Mesenteric fat pad (tissue), 1 donor: ENCODE results near the gene TNIK. TPM values are rescaled to one million over a fixed set of nuclear protein-coding genes. Genes with fewer than 3 reads are reported as not detected.

Experiments
- DNase-seq: peaks from one replicate; pipeline ENCODE4 v3.0.0-alpha.2; 2020; ENCODE audit warnings: low spot score
- total RNA-seq: library from RNA; stranded (reverse); fragmentation: NEBNext Ultra II Directional; extraction: Animal tissue kit (Norgen Biotek cat#: 25700); gene quantifications from one replicate; pipeline ENCODE4 v1.2.1, GENCODE V29; 2021
- donor health status: DM: yes; HTN: yes; CAD: no.

TNIK gene
- total RNA-seq, 1 donor from 2014 or later = 3.7 TPM

DNA sequence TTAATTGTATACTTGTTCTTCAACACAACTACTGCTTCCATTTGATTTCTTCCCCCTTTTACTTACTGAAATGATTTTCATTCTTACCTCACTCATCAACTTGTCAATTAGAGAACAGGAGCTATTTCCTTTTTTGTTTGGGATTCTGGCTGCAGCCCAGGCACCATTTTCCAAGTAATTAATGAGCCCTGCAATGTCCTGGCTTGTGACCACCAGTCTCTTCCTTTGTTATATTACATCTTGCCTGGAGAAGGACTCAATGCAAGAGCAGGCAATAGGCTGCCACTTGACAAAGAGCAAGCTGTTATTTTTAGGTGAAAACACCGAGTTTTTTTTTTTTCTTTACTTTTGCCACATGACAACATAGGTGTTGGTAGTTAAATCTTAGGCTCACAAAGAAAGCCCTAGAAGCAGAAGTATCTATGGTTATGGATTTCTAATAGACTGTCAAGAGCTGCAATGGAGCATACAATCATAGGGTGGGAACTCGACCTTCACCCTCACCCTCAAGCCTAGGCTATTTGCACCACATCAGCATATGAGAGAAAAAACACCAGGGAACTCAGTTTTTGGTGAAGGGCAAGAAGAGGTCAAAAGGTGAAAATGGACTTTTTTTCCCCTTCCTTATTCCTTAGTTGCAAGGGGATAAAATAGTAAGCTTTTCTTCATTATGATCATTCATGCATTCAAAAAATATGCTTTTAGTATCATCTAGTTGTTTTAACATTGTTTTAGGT, 114.9 kb downstream of the TNIK start:
- DNase-seq = no peak

- DNase-seq = no peak
Observed at GRCh38 chr3:171343693-171344092, 116.5 kb downstream of the TNIK start.

DNA sequence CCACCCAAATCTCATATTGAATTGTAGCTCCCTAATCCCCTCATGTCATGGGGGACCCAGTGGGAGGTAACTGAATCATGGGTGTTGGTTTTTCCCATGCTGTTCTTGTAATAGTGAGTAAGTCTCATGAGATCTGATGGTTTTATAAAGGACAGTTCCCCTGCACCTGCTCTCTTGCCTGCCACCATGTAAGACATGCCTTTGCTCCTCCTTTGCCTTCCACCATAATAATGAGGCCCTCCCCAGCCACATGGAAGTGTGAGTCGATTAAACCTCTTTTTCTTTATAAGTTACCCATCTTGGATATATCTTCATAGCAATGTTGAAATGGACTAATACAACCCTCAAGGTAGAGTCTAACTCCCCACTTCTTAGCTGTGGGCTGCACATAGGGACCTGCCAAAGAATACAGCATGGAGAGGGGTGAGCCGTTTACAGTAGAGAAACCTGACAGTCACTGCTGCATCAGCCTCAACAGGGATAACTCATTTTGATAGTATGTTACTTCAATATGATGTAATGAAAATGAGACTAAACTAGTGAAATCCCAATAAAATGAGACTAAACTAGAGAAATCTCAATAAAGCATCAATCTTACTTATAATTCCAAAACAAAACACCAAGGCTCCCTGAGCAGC, 117.3 kb downstream of the TNIK start:
- DNase-seq = no peak

DNA sequence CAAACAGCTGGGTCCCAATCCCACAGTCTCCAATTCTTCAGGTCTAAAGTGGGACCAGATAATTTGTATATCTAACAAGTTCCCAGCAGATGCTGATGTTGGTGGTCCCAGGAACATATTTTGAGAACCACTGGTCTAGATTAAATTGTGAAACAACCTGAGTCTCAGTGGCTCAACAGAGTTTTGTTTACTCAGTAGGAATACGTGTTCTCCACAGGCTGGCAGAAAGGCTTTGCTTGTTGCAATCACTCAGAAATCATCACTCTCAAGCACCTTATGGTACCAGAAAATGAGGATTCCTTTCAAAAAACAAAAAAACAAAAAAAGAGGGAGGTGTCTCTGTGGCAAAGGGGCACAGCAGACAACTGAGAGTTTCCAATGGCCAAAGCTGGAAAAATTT, 118.0 kb downstream of the TNIK start:
- DNase-seq = no peak

GRCh38 chr3:171340434-171340833, 119.8 kb downstream of the TNIK start:
- DNase-seq = no peak

DNA sequence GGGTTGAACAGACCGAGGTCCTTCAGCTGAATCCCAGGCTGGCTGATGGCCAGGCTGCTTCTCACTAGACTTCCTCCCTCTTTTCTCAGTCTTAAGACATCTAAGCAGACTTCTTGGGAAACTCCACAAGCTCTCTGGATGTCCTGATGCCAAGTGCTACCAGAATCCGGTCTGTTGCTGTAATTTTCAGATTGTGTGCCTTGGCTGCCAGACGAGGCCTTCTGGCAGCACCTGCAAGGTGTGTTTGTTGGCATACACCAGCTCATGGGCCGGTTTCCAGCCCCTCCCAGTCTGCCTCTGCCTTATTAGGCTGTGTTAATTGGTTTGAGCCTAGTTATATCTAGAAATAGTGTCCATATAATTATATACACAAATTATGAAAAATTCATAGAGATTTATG, 120.6 kb downstream of the TNIK start:
- no peak for DNase-seq

DNA sequence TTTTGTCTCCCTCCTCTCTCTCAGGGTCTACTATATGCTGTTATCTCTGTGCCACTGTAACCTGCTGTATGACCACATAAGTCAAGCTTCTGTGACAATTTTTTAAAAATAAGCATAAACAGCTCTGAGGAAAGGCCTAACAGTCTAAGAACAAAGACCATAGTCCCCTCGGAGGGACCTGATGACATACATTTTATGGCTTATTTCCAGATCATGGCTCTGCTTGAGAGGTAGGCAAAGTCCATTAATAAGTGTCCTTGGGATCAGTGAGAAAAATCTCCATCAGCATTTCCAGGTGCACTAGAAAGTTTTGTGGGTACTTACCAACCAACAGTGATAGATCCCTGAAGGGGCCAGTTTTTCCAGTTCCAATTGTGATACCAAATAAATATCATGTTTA, 123.8 kb downstream of the TNIK start:
- no peak for DNase-seq

- no peak for DNase-seq
Observed at GRCh38 chr3:171335559-171335958, 124.6 kb downstream of the TNIK start.

- DNase-seq = no peak
Observed at GRCh38 chr3:171334465-171334811, 125.8 kb downstream of the TNIK start.

GRCh38 chr3:171333784-171334464, 126.3 kb downstream of the TNIK start:
- no peak for DNase-seq

DNA sequence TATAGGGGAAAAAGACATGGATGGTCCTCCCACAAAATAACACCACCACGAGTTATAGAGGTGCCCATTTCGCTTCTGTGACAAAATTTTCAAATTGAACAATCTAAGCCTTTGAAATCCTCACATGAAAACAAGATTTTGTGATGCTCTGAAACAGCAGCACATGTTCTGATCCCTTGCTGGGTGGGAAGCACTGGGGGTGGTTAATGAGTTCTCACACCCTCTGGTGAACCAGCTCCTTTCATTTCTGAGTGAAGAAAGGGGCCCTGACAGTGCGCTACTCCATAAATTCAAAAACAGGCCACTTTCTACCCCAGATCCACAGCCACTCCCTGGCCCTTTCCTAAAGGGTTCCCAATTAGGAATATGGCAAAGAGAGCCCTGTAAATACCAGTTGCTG, 129.3 kb downstream of the TNIK start:
- no peak for DNase-seq

GRCh38 chr3:171329746-171330145, 130.5 kb downstream of the TNIK start:
- no peak for DNase-seq

- no peak for DNase-seq
Observed at GRCh38 chr3:171328419-171329082, 131.7 kb downstream of the TNIK start.

GRCh38 chr3:171327441-171328174, 132.6 kb downstream of the TNIK start:
- DNase-seq = no peak

GRCh38 chr3:171326717-171327440, 133.3 kb downstream of the TNIK start:
- DNase-seq = no peak

GRCh38 chr3:171323938-171324536, 136.2 kb downstream of the TNIK start:
- no peak for DNase-seq

DNA sequence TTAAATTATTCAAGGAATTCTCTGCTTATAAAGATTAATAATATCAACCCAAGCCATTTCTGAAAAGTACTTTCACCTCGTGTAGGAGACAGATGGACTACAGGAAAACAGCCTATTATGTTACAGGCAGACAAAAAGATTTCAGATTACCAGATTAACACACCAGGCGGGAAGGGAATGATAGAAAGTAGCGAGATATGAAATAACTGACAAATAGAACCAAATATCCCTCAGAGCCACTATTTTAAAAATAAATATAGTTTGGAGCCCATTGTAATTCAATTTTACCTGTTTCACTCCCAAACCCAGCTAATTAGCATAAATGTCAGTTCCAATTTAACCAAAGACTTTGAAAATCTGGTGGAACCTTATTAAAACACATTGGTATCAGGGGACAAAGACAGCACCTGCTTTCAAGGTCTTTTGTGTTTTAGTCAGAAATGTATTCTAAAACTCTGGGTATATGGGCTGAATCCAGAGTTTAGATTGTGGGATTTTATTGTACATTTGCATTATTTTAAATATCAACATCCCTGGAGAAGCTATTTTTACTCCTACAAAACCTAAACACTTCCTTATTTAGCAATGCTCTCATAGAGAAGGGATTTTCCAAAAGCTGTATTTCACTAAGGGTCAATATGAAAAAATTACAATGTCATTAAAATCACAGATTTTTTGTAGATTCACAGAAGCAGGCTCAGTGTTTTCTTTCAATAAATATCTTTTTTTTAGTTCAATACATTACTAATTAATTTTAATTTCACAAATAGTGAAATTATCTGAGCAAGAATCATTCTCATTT, 138.4 kb downstream of the TNIK start:
- no peak for DNase-seq

GRCh38 chr3:171320750-171321558, 139.3 kb downstream of the TNIK start:
- no peak for DNase-seq

- no peak for DNase-seq
Observed at GRCh38 chr3:171317171-171317570, 143.0 kb downstream of the TNIK start.
